PFSK-1 (cell line): ENCODE data around the gene KIF26A.

Experiments used
- FOXP2 ChIP-seq: optimal IDR thresholded peaks from 2 replicates; pipeline ENCODE3; 2011; ENCODE audit warnings: borderline replicate concordance, control low read depth, inconsistent platforms; ENCODE audit not compliant: insufficient read depth; ENCODE audit errors: extremely low read length, extremely low read depth
- POLR2AphosphoS5 ChIP-seq: IDR thresholded peaks from 2 replicates; pipeline ENCODE4 v1.6.1; 2012; ENCODE audit warnings: low read depth, mild to moderate bottlenecking, control low read depth, low read length, moderate library complexity
- SIN3A ChIP-seq: IDR thresholded peaks from 2 replicates; pipeline ENCODE4 v1.6.1; 2012; ENCODE audit warnings: mild to moderate bottlenecking, low read length, moderate library complexity, borderline replicate concordance; ENCODE audit not compliant: insufficient read depth
- TAF1 ChIP-seq: IDR thresholded peaks from 2 replicates; pipeline ENCODE4 v1.6.1; 2012; ENCODE audit warnings: low read length, control low read depth, borderline replicate concordance; ENCODE audit not compliant: insufficient read depth
- TF ChIP-seq, protein P1 (sequence below), 2 experiments: IDR thresholded peaks; 2 replicates each; pipeline versions ENCODE4 v1.6.1 to v1.8.0; 2011 to 2012; ENCODE audit warnings: low read depth in 2 of 2, low read length in 2 of 2, control low read depth in 1 of 2, inconsistent platforms in 1 of 2, mild to moderate bottlenecking in 1 of 2, moderate library complexity in 1 of 2; ENCODE audit not compliant: insufficient read depth in 1 of 2

KIF26A gene

DNA sequence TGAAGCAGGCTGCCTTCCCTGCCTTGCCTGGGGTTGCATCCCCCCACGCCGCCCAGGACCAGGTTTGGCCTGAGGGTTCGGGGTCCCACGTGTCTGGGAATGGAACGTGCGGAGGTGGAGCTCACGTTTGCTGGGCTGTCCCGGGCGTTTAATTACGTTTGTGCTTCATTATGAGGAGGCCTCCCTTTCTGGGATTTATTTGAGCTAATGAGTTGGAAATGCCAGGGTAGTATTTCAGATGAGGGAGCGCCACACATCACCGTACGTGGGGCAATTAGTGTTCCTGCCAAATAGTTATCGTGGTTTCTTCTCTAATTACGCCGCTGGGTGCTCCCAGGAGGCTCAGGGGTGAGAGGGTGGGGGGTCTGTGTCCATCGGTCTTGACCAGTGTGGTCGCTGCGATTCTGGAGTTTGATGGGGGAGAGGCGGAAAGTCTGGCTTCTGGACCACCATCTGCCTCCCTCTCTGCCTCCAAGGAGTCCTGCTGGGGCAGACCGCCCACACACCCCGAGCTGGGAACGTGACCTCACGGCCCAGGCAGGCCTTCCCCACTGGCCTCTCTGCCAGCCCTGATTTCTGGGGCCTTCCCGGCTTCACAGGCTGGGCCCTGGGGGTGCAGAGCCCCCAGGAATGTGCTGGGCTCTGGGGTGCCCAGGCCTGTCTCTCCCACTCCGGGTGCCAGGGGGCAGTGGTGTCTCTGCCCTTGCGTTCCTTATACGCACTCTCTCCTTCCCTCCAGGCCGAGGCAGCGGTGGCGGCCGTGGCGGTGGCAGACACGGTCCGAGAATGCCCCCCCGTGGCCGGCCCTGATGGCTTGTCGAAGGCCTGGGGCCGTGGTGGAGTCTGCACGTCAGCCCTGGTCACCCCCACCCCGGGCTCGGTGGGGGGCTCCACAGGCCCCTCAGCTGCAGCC is 18.9 kb downstream of the KIF26A start:
- TF ChIP-seq, protein P1, sequence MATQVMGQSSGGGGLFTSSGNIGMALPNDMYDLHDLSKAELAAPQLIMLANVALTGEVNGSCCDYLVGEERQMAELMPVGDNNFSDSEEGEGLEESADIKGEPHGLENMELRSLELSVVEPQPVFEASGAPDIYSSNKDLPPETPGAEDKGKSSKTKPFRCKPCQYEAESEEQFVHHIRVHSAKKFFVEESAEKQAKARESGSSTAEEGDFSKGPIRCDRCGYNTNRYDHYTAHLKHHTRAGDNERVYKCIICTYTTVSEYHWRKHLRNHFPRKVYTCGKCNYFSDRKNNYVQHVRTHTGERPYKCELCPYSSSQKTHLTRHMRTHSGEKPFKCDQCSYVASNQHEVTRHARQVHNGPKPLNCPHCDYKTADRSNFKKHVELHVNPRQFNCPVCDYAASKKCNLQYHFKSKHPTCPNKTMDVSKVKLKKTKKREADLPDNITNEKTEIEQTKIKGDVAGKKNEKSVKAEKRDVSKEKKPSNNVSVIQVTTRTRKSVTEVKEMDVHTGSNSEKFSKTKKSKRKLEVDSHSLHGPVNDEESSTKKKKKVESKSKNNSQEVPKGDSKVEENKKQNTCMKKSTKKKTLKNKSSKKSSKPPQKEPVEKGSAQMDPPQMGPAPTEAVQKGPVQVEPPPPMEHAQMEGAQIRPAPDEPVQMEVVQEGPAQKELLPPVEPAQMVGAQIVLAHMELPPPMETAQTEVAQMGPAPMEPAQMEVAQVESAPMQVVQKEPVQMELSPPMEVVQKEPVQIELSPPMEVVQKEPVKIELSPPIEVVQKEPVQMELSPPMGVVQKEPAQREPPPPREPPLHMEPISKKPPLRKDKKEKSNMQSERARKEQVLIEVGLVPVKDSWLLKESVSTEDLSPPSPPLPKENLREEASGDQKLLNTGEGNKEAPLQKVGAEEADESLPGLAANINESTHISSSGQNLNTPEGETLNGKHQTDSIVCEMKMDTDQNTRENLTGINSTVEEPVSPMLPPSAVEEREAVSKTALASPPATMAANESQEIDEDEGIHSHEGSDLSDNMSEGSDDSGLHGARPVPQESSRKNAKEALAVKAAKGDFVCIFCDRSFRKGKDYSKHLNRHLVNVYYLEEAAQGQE (IDR thresholded peaks at IDR 0.05; ENCODE audit: insufficient read depth in 1 of 2, low read depth in 2 of 2, low read length in 2 of 2) = no peak
- TF ChIP-seq TAF1 (no peak), POLR2AphosphoS5 (no peak), FOXP2 (no peak), SIN3A (no peak)

DNA sequence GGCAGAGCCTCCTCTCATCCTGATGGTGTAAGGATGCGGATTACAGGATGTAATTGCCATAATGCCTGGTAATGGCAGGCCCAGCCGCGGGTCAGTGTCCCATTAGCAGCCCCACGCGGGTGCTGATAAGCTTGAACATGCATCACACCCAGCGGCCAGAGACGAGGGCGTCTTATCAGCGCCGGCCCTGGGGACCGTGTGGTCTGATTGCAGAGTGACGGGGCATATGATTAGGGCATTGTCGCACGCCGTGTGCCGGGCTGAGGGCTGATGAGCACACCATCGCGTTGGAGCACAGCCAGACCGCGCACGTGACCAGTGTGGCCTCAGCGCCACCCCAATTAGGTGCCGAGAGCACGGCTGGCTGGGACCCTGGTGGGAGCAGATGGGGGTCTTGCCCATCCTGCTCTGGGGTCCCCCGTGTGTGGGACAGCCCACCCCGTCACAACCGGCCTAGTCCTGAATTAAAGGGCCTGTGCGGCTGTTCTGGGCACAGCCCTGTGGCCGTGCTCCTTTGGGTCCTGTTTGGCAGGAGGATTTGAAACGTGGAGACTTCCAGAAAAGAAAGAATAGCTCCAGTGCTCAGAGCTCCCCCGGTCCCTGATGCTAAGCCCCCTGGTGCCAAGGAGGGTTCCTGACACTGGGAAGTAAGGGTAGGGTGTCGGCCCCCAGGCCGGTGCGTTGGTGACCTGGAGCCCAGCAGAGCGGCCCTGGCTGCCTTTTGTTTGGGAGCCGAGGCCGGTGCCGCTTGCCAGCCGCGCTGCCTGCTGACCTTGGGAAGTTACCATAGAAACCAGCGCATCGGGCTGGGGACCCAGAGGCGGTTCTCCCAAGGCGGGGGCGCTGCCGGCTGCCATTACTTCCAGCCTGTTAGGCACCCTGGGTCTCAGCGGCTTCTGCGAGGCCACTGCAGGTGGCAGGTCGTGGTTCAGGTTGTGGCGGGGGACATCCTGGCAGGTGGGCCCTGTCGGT is 20.7 kb downstream of the KIF26A start:
- no peak for TF ChIP-seq FOXP2
- TF ChIP-seq SIN3A = no peak
- no peak for TF ChIP-seq TAF1
- TF ChIP-seq, protein P1 (IDR thresholded peaks at IDR 0.05; ENCODE audit: insufficient read depth in 1 of 2, low read depth in 2 of 2, low read length in 2 of 2) = no peak
- no peak for TF ChIP-seq POLR2AphosphoS5

DNA sequence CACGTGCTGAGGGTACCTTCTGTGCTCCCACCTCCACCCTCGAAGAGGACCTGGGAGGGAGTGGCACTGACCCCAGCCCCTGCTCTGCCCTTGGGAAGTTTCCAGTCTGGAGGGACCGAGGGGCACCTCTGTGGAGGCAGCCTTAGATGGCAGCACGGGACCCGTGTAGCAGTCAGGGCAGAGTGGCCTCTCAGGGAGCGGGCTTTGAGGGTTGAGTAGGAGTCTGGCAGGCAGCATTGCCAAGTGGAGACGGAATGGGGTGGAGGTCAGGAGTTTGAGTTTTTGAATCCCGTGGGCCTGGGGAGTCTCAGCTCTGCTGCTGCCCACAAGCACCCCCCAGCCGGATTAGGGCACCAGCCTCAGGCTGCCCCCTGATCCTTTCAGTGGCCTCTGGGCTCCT is 21.6 kb downstream of the KIF26A start:
- TF ChIP-seq SIN3A = no peak
- TF ChIP-seq POLR2AphosphoS5 = no peak
- no peak for TF ChIP-seq FOXP2
- TF ChIP-seq, protein P1 (IDR thresholded peaks at IDR 0.05; ENCODE audit: insufficient read depth in 1 of 2, low read depth in 2 of 2, low read length in 2 of 2) = no peak
- TF ChIP-seq TAF1 = no peak

DNA sequence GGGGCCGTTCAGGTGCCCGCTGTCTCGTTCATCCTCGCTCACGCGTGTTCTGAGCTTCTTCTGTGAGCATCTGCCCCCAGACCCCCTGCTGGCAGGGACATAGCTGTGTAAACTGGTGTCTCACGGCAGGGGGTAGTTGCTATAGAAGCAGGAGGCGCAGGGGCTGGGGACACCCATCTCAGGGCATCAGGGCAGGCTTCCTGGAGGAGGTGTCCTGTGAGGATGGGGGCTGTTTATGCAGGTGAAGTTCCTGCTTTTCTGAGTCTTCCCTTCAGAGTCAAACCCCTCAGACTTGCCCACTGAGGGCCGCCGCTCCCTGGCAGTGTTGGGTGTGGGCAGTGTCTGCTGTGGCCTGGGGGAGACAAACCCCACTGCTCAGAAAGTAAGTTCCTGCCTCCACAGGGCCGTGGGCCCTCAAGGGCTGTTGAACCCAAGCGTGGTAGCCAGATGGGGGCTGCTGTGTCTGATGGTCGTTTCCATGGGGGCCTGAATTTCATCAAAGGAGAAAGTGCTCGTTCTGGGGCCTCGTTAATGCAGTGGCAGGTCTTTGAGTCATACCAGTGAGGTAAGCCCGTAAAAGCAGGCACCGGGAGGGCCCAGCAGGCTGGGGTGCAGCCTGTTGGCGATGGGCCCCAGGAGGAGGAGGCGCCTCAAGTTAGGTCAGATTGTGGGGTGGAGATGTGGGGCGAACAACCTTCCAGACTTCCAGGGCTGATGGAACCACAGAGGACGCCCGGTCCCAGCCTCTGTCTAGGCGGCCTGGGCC is 23.4 kb downstream of the KIF26A start:
- no peak for TF ChIP-seq POLR2AphosphoS5
- TF ChIP-seq TAF1 = no peak
- TF ChIP-seq SIN3A = no peak
- TF ChIP-seq, protein P1 (IDR thresholded peaks at IDR 0.05; ENCODE audit: insufficient read depth in 1 of 2, low read depth in 2 of 2, low read length in 2 of 2) = no peak
- no peak for TF ChIP-seq FOXP2
